Skeletal muscle tissue (tissue), 4 donors: Measurements from ENCODE around the gene TSPOAP1. TPM values are rescaled to one million over a fixed set of nuclear protein-coding genes. Genes with fewer than 3 reads are reported as not detected.

ENCODE experiments used
- H3K27ac ChIP-seq: one replicate; pipeline ENCODE4 v1.7.0; 2013; ENCODE audit warnings: mild to moderate bottlenecking, low read depth, low read length, inconsistent platforms
- H3K27me3 ChIP-seq, 3 donors: one replicate each; pipeline ENCODE4 v1.7.0; 2013; ENCODE audit warnings: low read length in 3 of 3; ENCODE audit not compliant: control insufficient read depth in 3 of 3, insufficient read depth in 3 of 3
- H3K36me3 ChIP-seq, 3 donors: one replicate each; pipeline ENCODE4 v1.7.0; 2013; ENCODE audit warnings: low read length in 3 of 3; ENCODE audit not compliant: control insufficient read depth in 3 of 3, insufficient read depth in 3 of 3
- H3K4me1 ChIP-seq, 3 donors: one replicate each; pipeline ENCODE4 v1.7.0; 2013; ENCODE audit warnings: low read length in 3 of 3, mild to moderate bottlenecking in 3 of 3; ENCODE audit not compliant: control insufficient read depth in 3 of 3, insufficient read depth in 3 of 3
- H3K4me3 ChIP-seq, 3 donors: one replicate each; pipeline ENCODE4 v1.7.0; 2013; ENCODE audit warnings: low read length in 3 of 3
- H3K9ac ChIP-seq, 3 donors: one replicate each; pipeline ENCODE4 v1.7.0; 2013; ENCODE audit warnings: low read length in 3 of 3, mild to moderate bottlenecking in 3 of 3, moderate library complexity in 2 of 3, low read depth in 1 of 3
- H3K9me3 ChIP-seq, 3 donors: one replicate each; pipeline ENCODE4 v1.7.0; 2013; ENCODE audit warnings: low read length in 3 of 3; ENCODE audit not compliant: control insufficient read depth in 3 of 3
- total RNA-seq: library from RNA; depleted of rRNA; stranded (reverse); fragments of >200 nt; gene quantifications from one replicate; pipeline ENCODE4 v1.2.3, GENCODE V29; 2014
- donor health status: Osteomylitis.

The TSPOAP1 gene
- total RNA-seq, 1 donor from 2014 or later = 1.0 TPM

GRCh38 chr17:58302919-58303585 is 25.5 kb downstream of the TSPOAP1 start:
- Histone ChIP-seq H3K9me3 (peaks cover 0 to 4% (median 0%) of the 10 kb centered on the region in 3 donors), H3K9ac (no peak overlapping the region), H3K4me1 (no peaks in the 10 kb centered on the region), H3K4me3 (no peak overlapping the region), H3K27me3 (no peaks in the 10 kb centered on the region), H3K36me3 (peaks cover 0 to 5% (median 3%) of the 10 kb centered on the region in 3 donors), H3K27ac (no peak overlapping the region)

DNA sequence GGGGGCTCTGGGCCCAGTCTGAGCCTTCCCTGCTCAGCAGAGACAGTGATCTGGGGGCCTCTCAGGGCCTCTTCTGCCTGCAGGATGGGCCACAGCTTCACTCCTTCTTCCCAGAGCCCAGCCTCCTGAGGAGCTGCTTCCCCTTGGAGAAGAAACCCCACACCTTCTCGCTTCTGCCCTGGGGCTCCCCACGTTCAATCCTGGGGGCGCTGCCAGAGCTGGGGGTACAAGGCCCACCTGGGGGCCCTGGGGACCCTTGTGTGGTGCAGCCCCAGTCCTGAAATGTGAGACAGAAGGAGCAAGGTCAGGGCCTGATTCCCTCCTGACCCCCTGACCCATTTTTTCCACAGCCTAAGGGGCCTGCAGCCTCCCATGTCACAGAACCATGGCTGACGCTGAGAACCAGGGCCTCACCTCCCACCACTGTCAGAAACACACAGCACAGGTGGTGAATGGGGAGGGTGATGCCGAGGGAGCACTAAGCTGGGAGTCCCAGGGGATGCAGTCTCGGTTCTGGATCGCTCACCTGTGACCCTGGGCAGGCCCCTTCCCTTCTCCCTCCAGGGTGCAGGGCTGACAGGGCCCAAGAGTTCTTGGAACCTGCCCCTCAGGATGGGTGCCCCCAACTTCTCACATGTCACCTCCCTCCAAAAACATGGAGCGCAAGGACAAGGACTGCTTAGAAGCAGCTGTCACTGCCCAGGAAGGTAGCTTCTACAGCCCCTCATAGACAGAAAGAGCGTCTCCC is 26.2 kb downstream of the TSPOAP1 start:
- no peak overlapping the region for H3K4me3 ChIP-seq
- H3K27me3 ChIP-seq = no peaks in the 10 kb centered on the region
- no peaks in the 10 kb centered on the region for H3K4me1 ChIP-seq
- H3K9ac ChIP-seq = no peak overlapping the region
- H3K36me3 ChIP-seq = peaks cover 0 to 4% (median 3%) of the 10 kb centered on the region in 3 donors
- peaks cover 0 to 4% (median 0%) of the 10 kb centered on the region in 3 donors for H3K9me3 ChIP-seq
- H3K27ac ChIP-seq = no peak overlapping the region

DNA sequence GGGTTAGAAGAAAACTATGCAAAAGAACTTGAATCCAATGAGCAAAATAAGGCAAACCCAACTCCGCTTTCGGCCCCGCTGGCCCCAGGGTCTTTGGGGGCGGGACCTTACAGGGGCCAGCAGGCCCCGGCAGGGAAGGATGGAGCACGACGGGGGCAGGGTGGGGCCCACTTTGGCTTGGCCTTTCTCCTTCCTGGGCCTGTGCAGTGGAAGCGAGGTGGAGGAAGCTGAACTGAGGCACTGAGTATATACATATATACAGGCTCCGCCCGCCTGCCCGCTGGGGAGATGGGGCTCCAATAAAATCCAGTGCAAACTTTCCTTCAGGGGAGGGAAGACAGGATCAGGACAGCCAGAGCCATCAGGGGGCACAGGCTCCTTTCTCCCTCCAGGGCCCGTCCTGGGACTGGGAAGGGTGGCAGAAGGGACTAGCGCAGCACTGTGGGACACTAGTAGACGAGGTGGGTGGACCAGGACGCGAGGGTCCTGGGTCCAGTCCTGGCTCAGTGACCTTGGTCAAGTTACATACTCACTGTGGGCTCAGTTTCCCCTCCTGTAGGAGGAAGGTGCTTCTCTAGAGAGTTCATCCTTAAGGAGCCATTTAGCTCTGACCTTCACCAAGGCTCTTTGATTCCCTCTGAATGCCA is 27.0 kb downstream of the TSPOAP1 start:
- no peak overlapping the region for H3K27ac ChIP-seq
- H3K9ac ChIP-seq = no peak overlapping the region
- H3K27me3 ChIP-seq = no peaks in the 10 kb centered on the region
- no peaks in the 10 kb centered on the region for H3K4me1 ChIP-seq
- peaks cover 0 to 3% (median 0%) of the 10 kb centered on the region in 3 donors for H3K36me3 ChIP-seq
- peaks cover 0 to 4% (median 0%) of the 10 kb centered on the region in 3 donors for H3K9me3 ChIP-seq
- H3K4me3 ChIP-seq = no peak overlapping the region

- Histone ChIP-seq H3K27ac (no peak overlapping the region), H3K9ac (no peak overlapping the region), H3K4me3 (no peak overlapping the region), H3K36me3 (peaks cover 0 to 3% (median 0%) of the 10 kb centered on the region in 3 donors), H3K4me1 (no peaks in the 10 kb centered on the region), H3K9me3 (peaks cover 0 to 4% (median 0%) of the 10 kb centered on the region in 3 donors), H3K27me3 (no peaks in the 10 kb centered on the region)
Observed at GRCh38 chr17:58300336-58300735, 28.3 kb downstream of the TSPOAP1 start.

GRCh38 chr17:58294034-58294433 is 34.6 kb downstream of the TSPOAP1 start:
- Histone ChIP-seq H3K27me3 (peaks cover 0 to 6% (median 3%) of the 10 kb centered on the region in 3 donors), H3K36me3 (no peaks in the 10 kb centered on the region), H3K4me3 (no peak overlapping the region), H3K4me1 (no peaks in the 10 kb centered on the region), H3K27ac (no peak overlapping the region), H3K9ac (no peak overlapping the region), H3K9me3 (peaks cover 0 to 4% (median 0%) of the 10 kb centered on the region in 3 donors)

DNA sequence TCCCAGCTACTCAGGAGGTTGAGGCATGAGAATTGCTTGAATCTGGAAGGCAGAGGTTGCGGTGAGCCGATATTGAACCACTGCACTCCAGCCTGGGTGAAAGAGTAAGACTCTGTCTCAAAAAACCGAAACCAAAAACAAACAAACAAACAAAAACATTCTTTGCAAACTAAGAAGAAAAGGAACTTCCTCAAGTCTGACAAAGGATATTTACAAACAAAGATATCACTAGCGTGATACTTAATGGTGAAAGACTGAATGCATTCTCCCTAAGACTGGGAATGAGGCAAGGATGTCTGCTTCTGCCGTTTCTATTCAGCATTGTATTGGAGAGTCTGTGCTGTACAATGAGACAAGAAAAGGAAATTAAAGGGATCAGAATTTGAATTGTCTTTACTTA is 37.3 kb downstream of the TSPOAP1 start:
- Histone ChIP-seq H3K27me3 (peaks cover 0 to 6% (median 3%) of the 10 kb centered on the region in 3 donors), H3K36me3 (no peaks in the 10 kb centered on the region)

GRCh38 chr17:58289869-58290268 is 38.7 kb downstream of the TSPOAP1 start:
- Histone ChIP-seq H3K4me3 (no peak overlapping the region), H3K36me3 (no peaks in the 10 kb centered on the region), H3K9me3 (no peaks in the 10 kb centered on the region), H3K27ac (no peak overlapping the region), H3K27me3 (peaks cover 0 to 6% (median 3%) of the 10 kb centered on the region in 3 donors), H3K9ac (no peak overlapping the region), H3K4me1 (no peaks in the 10 kb centered on the region)

More for the DNA sequence above, 37.3 kb downstream of the TSPOAP1 start:
- no peak overlapping the region for H3K27ac ChIP-seq
- no peak overlapping the region for H3K4me3 ChIP-seq
- H3K9me3 ChIP-seq = no peaks in the 10 kb centered on the region
- no peaks in the 10 kb centered on the region for H3K4me1 ChIP-seq
- no peak overlapping the region for H3K9ac ChIP-seq

DNA sequence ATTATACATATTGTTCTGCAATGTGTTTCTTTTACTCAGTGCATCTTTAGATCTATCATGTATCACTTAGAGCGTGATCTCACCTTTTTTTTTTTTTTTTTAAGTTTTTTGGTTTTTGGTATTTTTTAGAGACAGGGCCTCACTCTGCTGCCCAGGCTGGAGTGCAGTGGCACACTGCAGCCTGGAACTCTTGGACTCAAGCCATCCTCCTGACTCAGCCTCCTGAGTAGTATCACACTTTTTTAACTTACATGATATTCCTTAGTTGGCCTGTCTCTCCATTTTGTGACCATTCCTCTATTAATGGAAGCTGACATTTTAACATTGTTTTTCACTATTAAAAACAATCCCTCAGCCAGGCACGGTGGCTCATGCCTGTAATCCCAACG is 43.2 kb downstream of the TSPOAP1 start:
- Histone ChIP-seq H3K9ac (no peak overlapping the region), H3K27ac (no peak overlapping the region), H3K36me3 (no peaks in the 10 kb centered on the region), H3K4me3 (no peak overlapping the region), H3K27me3 (peaks cover 0 to 9% (median 7%) of the 10 kb centered on the region in 3 donors), H3K9me3 (no peaks in the 10 kb centered on the region), H3K4me1 (no peaks in the 10 kb centered on the region)

GRCh38 chr17:58284613-58285421 is 43.8 kb downstream of the TSPOAP1 start:
- no peaks in the 10 kb centered on the region for H3K36me3 ChIP-seq
- no peaks in the 10 kb centered on the region for H3K4me1 ChIP-seq
- H3K27me3 ChIP-seq = peaks cover 0 to 9% (median 9%) of the 10 kb centered on the region in 3 donors
- no peak overlapping the region for H3K9ac ChIP-seq
- H3K4me3 ChIP-seq = no peak overlapping the region
- H3K9me3 ChIP-seq = no peaks in the 10 kb centered on the region
- no peak overlapping the region for H3K27ac ChIP-seq
